Vein endothelial cell (primary cell): ENCODE measurements around the gene CS. TPM values are rescaled to one million over a fixed set of nuclear protein-coding genes. Genes with fewer than 3 reads are reported as not detected.

Experiments used
- total RNA-seq: library from RNA; depleted of rRNA; stranded (reverse); fragments of >200 nt; gene quantifications from 2 replicates; pipeline ENCODE4 v1.2.3, GENCODE V29; 2012

Gene CS
- 213 and 238 TPM in 2 replicates for total RNA-seq

DNA sequence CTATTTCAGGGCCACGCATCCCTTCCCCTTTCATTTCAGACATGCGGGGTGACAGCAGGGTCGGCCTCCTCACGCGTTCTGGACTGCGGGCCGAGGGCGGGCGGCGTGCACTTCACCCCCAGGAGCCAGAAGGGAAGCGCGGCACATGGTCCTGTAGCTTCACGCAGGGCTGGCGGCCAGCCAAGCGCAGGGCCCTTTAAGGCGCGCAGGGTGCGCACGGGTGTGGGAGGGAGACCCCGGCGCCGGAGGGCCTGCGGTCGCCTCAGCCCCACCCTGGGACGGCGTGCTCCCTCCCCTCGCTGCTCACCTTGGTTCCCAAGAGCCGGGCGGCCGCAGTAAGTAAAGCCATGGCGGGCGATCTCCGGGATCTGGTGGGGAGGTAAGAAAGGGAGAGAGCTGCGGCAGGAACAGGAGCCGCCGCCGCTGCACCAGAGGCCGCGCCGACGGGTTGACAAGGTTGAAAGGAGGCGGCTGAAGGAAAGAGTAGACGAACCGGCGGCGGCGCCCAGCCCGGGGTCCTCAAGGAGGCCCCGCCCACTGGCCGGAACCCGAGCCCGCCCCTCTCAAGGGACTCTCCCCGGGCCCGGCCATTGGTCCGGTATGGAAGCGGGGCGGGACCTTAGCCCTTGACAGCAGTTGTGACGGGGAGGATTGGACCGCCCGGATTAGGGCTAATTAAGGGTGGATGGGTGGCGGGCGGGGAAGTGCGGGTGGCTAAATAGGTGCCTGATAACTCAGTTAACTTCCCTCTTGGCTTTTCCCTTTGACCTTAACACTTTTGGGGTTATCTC, at the start of gene CS:
TSS of gene CS (minus strand) at position 478 of the 791 bp plus-strand sequence. CDS start at position 349, 129 bp downstream.

DNA sequence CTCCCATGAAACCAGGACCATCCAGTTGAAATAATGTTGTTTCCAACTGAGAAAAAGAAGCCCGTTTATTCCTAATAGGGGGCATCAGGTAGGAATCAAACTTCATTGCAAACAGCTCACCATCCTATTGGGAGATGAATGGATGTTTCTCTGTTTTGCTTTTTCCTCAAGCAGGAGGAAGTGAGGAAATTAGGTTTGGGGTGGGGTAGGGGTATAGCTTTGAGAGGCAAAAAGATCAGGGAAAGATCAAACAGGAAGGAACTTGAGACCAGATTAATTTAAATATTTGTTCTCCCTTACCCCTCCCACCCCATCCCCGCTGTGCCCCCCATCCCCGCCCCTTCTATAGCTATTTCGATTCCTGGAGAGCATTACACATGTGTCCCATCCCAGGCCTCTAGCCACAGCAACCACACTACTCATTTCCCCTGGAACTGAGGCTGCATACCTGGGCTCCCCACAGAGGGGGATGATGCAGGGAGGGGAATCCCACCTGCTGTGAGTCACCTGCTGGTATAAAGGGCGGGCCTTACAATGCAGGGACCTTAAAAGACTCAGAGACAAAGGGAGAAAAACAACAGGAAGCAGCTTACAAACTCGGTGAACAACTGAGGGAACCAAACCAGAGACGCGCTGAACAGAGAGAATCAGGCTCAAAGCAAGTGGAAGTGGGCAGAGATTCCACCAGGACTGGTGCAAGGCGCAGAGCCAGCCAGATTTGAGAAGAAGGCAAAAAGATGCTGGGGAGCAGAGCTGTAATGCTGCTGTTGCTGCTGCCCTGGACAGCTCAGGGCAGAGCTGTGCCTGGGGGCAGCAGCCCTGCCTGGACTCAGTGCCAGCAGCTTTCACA, 38.4 kb upstream of the CS start, which contains the start of gene IL23A:
TSS of gene IL23A (plus strand) at position 577 of the 850 bp plus-strand sequence. CDS start at position 738, 161 bp downstream.

DNA sequence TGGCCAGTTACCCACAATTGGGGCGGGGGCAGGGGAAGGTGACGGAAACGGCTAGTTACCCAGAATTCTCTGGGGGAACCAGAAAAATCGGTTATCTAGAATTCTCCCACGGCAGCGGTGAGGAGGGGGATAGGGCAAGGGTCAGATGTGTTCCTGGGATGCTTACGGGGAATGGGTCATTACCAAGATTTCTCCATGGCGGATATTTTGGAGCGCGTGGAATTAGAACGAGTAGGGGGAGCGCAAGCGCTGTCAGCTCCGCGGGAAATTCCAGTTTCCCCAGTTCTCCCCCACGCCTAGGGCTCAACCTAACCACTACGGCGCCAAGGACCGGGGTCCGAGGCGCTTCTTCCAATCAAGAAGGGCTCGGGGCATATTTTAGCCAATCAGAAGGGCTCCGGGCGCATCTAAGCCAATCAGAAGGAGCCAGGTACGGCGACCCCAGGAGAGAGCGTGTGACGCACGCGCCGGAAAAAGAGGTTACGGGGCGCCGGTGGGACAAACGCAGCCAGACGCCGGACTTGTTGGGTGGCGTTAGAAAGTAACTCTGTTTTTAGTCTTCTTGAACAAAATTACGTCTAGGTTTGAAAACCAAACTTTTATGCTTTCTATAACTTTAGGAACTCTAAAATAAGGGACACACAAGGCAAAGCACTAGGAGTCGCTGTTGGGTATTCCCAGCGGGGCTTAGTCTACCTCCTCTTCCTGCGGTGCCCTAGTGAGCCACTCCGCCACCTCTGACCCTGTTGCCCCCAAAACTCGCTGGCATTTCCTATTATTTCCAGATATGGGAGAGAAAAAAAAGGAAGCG, 33.8 kb upstream of the CS start, which contains the start of gene PAN2:
TSS of gene PAN2 (minus strand) at position 322 of the 811 bp plus-strand sequence. CDS start 906 bp downstream, outside the sequence.

DNA sequence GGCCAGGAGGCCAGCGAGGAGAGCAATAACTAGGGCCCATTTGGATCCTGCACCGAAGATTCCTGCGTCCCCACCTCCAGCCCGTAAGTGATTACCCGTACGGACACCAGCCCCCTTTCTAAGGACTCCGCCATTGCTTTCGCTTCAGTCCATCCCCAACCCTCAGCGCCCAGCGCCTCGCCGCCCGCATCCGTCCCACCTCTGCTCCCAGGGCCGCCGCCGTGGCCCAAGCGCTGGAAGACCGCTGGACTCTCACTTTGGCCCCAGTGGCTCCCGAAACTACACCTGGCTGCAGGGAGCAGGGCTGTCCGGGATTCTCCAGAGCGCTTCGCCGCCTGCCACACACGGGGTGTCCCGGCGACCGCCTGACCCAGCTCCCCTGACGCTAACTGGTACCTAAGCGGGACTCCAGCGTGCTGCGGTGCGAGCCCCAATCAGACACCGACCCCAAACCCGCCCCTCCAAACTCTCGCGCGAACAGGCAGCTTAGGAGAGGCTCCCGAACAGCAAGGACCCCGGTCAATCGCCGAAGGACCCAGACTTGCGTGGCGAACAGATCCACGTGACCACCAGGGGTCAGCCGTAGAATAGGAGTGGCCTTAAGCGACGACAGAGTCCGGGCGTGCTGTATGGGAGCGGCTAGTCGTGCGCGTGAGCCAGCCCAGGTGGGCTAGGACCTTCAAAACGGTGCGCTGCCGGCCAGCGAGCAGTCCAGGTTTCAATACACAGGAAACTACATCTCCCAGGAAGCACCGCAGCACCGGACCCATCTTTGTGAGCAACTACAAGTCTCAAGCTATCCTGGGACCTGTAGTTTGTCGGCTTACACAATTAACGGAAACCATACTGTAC, 15.7 kb upstream of the CS start, which contains the start of gene CNPY2:
TSS of gene CNPY2 (minus strand) at position 367 of the 852 bp plus-strand sequence. CDS start 771 bp downstream, outside the sequence.

DNA sequence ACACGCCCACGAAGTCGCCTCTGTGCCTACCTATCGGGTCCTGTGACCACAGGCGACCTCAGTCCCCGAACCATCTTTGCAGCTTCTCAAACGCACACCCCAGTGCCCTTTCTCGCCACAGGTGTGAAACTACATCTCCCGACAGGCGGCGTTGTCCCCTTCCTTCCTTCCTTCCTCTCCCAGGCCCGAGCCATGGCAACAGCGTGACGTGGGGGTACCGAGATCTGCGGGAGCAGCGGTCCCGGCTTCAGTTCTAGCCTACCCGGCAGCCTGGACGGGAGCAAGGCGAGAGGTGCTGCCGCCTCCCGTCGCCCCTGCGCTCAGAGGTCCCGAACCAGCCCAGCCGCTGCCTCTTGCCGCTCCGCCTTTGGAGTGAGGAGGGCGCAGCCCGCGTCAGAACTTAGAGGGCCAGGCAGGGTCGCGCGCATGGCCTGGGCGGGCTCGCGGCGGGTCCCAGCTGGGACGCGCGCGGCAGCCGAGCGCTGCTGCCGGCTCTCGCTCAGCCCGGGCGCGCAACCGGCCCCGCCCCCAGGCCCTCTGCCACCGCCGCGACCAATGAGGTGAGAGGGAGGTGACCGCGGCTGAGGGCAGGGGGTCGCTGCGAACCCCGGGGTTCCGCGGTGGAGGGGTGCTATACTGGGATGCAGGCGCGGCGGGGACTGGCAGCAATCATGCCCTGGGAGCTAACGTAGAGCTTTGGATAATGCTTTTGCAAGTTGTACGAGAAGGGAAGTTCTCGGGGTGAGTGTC, 33.3 kb downstream of the CS start, which contains the start of gene COQ10A:
TSS of gene COQ10A (plus strand) at position 250 of the 750 bp plus-strand sequence. CDS start at position 427, 177 bp downstream.

DNA sequence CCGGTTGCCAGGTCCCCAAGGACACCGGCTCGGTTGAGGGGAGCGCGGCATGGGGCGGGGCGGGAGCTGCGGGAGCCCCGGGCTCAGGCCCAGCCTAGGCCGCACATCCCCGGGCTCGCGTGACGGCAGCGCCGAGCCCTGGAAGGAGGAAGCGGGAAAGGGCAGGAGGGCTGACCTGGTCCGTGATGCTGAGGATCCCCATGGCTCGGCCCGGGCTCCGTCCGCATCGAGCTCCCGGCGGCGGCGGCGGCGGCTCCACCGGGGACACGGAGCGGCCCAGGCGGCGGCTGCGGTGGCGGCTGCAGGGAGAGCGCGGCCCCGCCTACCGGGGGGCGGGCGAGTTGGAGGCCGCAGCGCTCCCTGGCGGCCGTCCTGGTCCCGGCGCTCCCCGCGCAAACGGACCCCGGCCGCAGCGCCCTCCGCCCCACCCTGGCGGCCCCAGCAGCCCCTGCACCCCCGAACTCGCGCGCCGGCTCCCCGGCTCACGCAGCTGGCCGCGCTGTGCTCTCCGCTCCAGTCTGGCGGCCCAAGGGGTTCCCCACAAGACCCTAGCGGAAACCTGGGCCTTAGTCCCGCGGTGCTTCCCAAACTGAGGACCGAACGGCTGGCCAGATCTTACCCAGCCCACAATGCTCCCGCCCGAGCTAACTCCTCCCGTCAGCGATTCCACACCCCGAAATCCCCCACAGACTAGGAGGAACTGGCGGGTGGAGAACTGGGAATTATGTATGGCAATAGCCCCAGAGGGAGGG, 41.9 kb downstream of the CS start, which contains the start of gene ANKRD52:
TSS of gene ANKRD52 (minus strand) at position 317 of the 752 bp plus-strand sequence. CDS start at position 202, 115 bp downstream.

DNA sequence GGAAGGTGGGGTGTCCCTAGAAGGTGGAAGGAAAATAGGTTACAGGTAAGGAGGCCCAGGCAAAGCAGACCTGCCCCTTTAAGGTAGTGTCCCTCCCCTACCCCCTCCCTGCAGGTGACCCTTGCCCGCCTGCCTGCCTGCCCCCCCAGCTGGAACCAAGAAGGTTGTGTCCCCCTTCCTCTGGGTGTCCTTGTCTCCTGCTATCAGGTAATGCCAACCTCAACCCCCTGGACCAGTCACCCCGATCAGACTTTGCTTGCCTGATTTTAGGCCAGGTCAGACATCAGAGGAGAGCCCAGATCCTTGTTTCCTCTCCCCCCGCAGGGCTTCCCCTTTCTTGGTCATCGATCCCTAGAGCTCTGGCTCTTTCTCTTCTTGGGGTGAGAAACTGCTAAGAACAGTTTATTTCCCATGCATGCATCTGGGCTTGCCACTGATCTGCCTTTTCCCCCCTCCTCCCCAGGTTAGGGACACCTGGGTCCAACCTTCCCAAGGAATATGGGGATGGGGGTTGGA, 70.2 kb downstream of the CS start, which contains the start of gene SLC39A5:
TSS of gene SLC39A5 (plus strand) at position 136 of the 516 bp plus-strand sequence. CDS start 1,224 bp downstream, outside the sequence.

DNA sequence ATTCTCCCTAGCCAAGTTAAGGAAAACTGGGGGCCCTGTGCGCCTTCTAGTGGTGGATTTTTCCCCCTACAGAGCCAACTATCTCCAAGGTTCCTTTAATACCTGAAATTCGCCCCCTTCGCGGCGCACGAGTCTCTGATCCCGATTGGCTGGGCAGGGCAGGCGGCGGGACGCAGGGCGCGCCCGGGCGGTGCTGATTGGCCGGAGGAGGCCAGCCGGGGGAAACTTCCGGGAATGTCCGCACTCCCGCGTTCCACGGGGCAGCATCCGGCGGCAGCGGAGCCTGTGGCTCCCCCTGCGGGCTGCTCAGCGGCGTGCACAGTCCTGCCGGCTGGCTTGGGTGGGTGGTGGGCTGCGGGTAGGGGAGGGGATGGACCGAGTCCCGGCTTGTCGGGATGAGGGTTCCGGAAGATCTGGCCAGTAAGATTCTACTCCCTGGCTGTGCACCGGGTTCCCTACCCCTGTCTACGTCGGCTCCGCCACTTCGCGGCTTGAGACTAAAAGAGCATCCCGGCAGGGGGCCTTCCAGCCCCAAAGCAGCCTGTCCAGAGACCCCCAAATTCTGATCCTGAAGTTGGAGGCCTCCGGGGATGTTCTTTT, 75.9 kb downstream of the CS start, which contains the start of gene NABP2:
TSS of gene NABP2 (plus strand) at position 241 of the 600 bp plus-strand sequence. CDS start 515 bp downstream, outside the sequence.

DNA sequence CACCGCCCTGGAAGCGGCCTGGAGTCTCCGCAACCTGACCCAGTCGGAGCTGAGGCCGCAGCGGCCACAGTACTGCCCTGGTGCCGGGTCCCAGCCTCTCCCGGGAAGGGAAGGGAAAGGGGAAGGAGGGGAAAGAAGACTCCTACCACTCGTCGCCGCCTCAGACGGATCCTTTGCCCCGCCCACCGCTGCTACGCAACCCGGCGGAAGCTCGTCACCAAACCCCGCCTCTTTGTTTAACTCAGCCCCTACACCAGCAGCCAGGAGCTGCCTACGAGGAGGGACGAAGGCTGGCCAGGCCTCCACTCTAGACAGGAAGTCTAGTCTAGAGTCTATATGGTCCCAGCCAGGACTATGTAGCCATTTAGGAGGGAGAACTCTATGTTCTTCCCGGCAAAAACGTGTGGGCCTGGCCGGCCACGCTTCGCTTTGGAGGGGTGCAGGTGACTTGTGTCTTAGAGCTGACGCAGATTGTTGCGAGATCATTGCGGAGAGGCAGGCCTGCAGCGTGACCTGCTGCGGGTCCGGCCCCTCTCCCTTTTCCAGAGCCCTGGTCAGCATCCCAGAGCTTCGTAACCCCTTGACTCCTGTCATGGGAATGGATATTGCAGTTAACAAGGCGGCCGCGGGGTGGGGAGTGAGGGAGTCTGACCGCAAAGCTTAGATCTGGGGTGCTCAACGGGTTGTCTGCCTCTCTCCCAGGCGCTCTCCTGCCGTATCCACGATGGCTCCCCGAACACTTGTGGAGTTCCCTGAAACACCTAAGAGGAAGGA, 78.2 kb downstream of the CS start, which contains the start of gene RNF41:
TSS of gene RNF41 (minus strand) at position 166 of the 774 bp plus-strand sequence. CDS start 7,875 bp downstream, outside the sequence.

Other genes with a start within 250 kb of the CS start
- gene ERBB3, start 220.2 kb downstream of the CS start, total RNA-seq = 0.33 and 0.48 TPM in 2 replicates
- gene PA2G4, start 195.8 kb downstream of the CS start, total RNA-seq = 183 and 261 TPM in 2 replicates
- gene RPL41, start 183.7 kb downstream of the CS start, total RNA-seq = 1,748 and 2,622 TPM in 2 replicates
- gene ZC3H10, start 182.1 kb downstream of the CS start, total RNA-seq = 7.2 and 7.8 TPM in 2 replicates
- 331 and 343 TPM in 2 replicates for gene ESYT1, start 172.1 kb downstream of the CS start, total RNA-seq
- gene MYL6B, start 147.7 kb downstream of the CS start, total RNA-seq = 70.0 and 90.5 TPM in 2 replicates
- gene MYL6, start 142.0 kb downstream of the CS start, total RNA-seq = 1,838 and 2,061 TPM in 2 replicates
- 69.6 and 70.5 TPM in 2 replicates for gene SMARCC2, start 110.8 kb downstream of the CS start, total RNA-seq
- 92.1 and 143 TPM in 2 replicates for gene RNF41, start 78.4 kb downstream of the CS start, total RNA-seq
- 30.2 and 33.0 TPM in 2 replicates for gene NABP2, start 76.0 kb downstream of the CS start, total RNA-seq
- not detected in 2 replicates for gene SLC39A5, start 70.3 kb downstream of the CS start, total RNA-seq
- 23.8 and 27.5 TPM in 2 replicates for gene ANKRD52, start 41.9 kb downstream of the CS start, total RNA-seq
- 7.8 and 11.7 TPM in 2 replicates for gene COQ10A, start 33.4 kb downstream of the CS start, total RNA-seq
- gene CNPY2, start 15.7 kb upstream of the CS start, total RNA-seq = 102 and 107 TPM in 2 replicates
- 11.8 and 16.3 TPM in 2 replicates for gene PAN2, start 33.7 kb upstream of the CS start, total RNA-seq
- gene IL23A, start 38.6 kb upstream of the CS start, total RNA-seq = 0.76 TPM in 1 of 2 replicates, not detected in the other
- 69.4 and 94.7 TPM in 2 replicates for gene STAT2, start 59.8 kb upstream of the CS start, total RNA-seq
- gene APOF, start 62.5 kb upstream of the CS start, total RNA-seq = not detected in 2 replicates
- 5.2 and 7.5 TPM in 2 replicates for gene TIMELESS, start 149.1 kb upstream of the CS start, total RNA-seq
- 0.29 TPM in 1 of 2 replicates, not detected in the other for gene MIP, start 154.3 kb upstream of the CS start, total RNA-seq
- 2.6 and 3.4 TPM in 2 replicates for gene SPRYD4, start 168.2 kb upstream of the CS start, total RNA-seq
- not detected in 2 replicates for gene GLS2, start 187.8 kb upstream of the CS start, total RNA-seq
- 49.0 and 59.4 TPM in 2 replicates for gene RBMS2, start 221.5 kb upstream of the CS start, total RNA-seq